Liver (tissue), 3 donors: ENCODE measurements around the gene ALDH1A1.

ENCODE experiments used
- CTCF ChIP-seq: fragments of 150-350 bp; IDR thresholded peaks from 2 replicates; pipeline ENCODE4 v1.5.1; 2017; ENCODE audit warnings: improper control_type of control experiment, low read depth, low read length; ENCODE audit not compliant: missing input control
- EGR1 ChIP-seq, 2 donors: IDR thresholded peaks; 2 replicates each; pipeline ENCODE4 v1.6.1; 2016 to 2018; ENCODE audit warnings: antibody characterized with exemption in 2 of 2, low read depth in 2 of 2
- GABPA ChIP-seq, 2 donors: IDR thresholded peaks in 1 of 2; conservative IDR thresholded peaks in 1 of 2; 2 replicates each; pipeline ENCODE4 v1.6.1; 2016; ENCODE audit warnings: antibody characterized with exemption in 2 of 2, mild to moderate bottlenecking in 1 of 2, moderate library complexity in 1 of 2
- HNF4G ChIP-seq: IDR thresholded peaks from 2 replicates; pipeline ENCODE4 v1.6.1; 2016; ENCODE audit warnings: antibody characterized with exemption
- JUND ChIP-seq, 2 donors: IDR thresholded peaks; 2 replicates each; pipeline ENCODE4 v1.6.1; 2016; ENCODE audit warnings: antibody characterized with exemption in 2 of 2
- RAD21 ChIP-seq, 2 donors: IDR thresholded peaks; 2 replicates each; pipeline ENCODE4 v1.6.1; 2016; ENCODE audit warnings: antibody characterized with exemption in 2 of 2, mild to moderate bottlenecking in 2 of 2
- YY1 ChIP-seq: IDR thresholded peaks from 2 replicates; pipeline ENCODE4 v1.6.1; 2016; ENCODE audit warnings: antibody characterized with exemption, mild to moderate bottlenecking
- donor health status: healthy.
- donor health status: healthy.

DNA sequence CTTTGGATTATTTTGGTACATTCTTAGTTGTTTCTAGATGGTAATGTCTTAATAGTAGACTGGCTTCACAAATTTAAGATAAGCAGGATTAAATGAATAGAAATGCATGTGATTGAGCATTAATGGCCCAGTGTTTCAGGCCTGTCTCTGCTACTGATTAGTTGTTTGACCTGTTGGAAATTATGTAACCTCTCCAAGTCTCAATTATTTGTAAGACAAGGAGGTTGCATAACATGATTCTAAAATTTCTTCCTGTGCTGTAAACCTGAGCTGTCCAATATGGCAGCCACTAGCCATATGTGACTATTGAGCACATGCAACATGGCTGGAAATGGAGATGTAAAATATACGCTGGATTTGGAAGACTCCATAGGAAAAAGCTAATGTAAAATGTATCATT lies 97.5 kb downstream of the ALDH1A1 start:
- no peak for TF ChIP-seq CTCF
- no peak for TF ChIP-seq GABPA (IDR thresholded peaks at IDR 0.05 in 1 of 2, conservative IDR thresholded peaks at IDR 0.05 in 1 of 2)
- no peak for TF ChIP-seq RAD21 (IDR thresholded peaks at IDR 0.05)
- TF ChIP-seq YY1: no peak
- TF ChIP-seq JUND (IDR thresholded peaks at IDR 0.05): no peak
- TF ChIP-seq HNF4G: no peak
- no peak for TF ChIP-seq EGR1 (IDR thresholded peaks at IDR 0.05; ENCODE audit: low read depth in 2 of 2)
